GM13976 (cell line): ENCODE data around the gene ARHGAP31.

Experiments
- DNase-seq: peaks from one replicate; pipeline ENCODE4 v3.0.0; 2012; ENCODE audit warnings: low spot score
- CTCF ChIP-seq: IDR thresholded peaks from 2 replicates; pipeline ENCODE4 v1.5.1; 2012; ENCODE audit warnings: borderline replicate concordance, mild to moderate bottlenecking; ENCODE audit not compliant: insufficient read depth; ENCODE audit errors: extremely low read depth, missing control alignments, control extremely low read depth
- in situ Hi-C: fragments of 300-500 bp; cut with MboI; formaldehyde crosslinking; loops from one replicate; pipeline ENCODE4 v1.12.0; 2022; ENCODE audit warnings: low sequenced_read_pairs, mixed read lengths, inconsistent platforms; ENCODE audit not compliant: unreplicated experiment

Gene ARHGAP31

GRCh38 chr3:119463171-119464169 lies 169.3 kb downstream of the ARHGAP31 start, which contains the start of gene TMEM39A:
TSS of gene TMEM39A (minus strand) at chr3:119463615. CDS start at chr3:119462074, 1,541 bp downstream.
- peak; percentile 99 for DNase-seq
- TF ChIP-seq CTCF = no peak
- in situ Hi-C loops = no loop called here

GRCh38 chr3:119468041-119468440 lies 173.9 kb downstream of the ARHGAP31 start:
- no peak for DNase-seq
- TF ChIP-seq CTCF = no peak
- in situ Hi-C loops = no loop called here

- TF ChIP-seq CTCF = no peak
- in situ Hi-C loops = no loop called here
- DNase-seq = peak; percentile 38
These were observed 175.4 kb downstream of the ARHGAP31 start for GRCh38 chr3:119469418-119470189.
